KOPT-K1 (cell line): Measurements from ENCODE around the gene TRIM9.

Experiments used
- H3K27ac ChIP-seq: fragments of 200-600 bp; sonication (generic); 2 replicates; pipeline ENCODE4 v1.5.1; 2016; ENCODE audit warnings: antibody characterized with exemption, mild to moderate bottlenecking, low read depth, low read length; ENCODE audit not compliant: poor library complexity, severe bottlenecking
- H3K36me3 ChIP-seq: fragments of 200-600 bp; sonication (generic); 2 replicates; pipeline ENCODE4 v1.5.1; 2017; ENCODE audit warnings: antibody characterized with exemption, mild to moderate bottlenecking, low read length, moderate library complexity; ENCODE audit not compliant: insufficient read depth
- H3K9me3 ChIP-seq: fragments of 200-600 bp; sonication (generic); 2 replicates; pipeline ENCODE4 v1.5.1; 2017; ENCODE audit warnings: antibody characterized with exemption, low read length, mild to moderate bottlenecking; ENCODE audit not compliant: insufficient read depth, poor library complexity, severe bottlenecking

TRIM9 gene

GRCh38 chr14:51104467-51104866, 9.6 kb upstream of the TRIM9 start:
- Histone ChIP-seq H3K9me3 (no peaks in the 10 kb centered on the region), H3K27ac (no peak overlapping the region)

GRCh38 chr14:51097287-51097686, 2.4 kb upstream of the TRIM9 start:
- Histone ChIP-seq H3K9me3 (no peaks in the 10 kb centered on the region), H3K27ac (no peak overlapping the region), H3K36me3 (no peaks in the 10 kb centered on the region)

More at GRCh38 chr14:51104467-51104866, 9.6 kb upstream of the TRIM9 start:
- H3K36me3 ChIP-seq = no peaks in the 10 kb centered on the region

GRCh38 chr14:51096870-51097269, 2.0 kb upstream of the TRIM9 start:
- Histone ChIP-seq H3K36me3 (no peaks in the 10 kb centered on the region), H3K9me3 (no peaks in the 10 kb centered on the region), H3K27ac (no peak overlapping the region)

- H3K27ac ChIP-seq = peak overlapping the region; percentile 14
- no peaks in the 10 kb centered on the region for H3K36me3 ChIP-seq
- no peaks in the 10 kb centered on the region for H3K9me3 ChIP-seq
Observed at GRCh38 chr14:51095854-51096823, 1.2 kb upstream of the TRIM9 start.

GRCh38 chr14:51094282-51094821, 553 bp downstream of the TRIM9 start:
- Histone ChIP-seq H3K9me3 (no peaks in the 10 kb centered on the region), H3K36me3 (no peaks in the 10 kb centered on the region), H3K27ac (no peak overlapping the region)

DNA sequence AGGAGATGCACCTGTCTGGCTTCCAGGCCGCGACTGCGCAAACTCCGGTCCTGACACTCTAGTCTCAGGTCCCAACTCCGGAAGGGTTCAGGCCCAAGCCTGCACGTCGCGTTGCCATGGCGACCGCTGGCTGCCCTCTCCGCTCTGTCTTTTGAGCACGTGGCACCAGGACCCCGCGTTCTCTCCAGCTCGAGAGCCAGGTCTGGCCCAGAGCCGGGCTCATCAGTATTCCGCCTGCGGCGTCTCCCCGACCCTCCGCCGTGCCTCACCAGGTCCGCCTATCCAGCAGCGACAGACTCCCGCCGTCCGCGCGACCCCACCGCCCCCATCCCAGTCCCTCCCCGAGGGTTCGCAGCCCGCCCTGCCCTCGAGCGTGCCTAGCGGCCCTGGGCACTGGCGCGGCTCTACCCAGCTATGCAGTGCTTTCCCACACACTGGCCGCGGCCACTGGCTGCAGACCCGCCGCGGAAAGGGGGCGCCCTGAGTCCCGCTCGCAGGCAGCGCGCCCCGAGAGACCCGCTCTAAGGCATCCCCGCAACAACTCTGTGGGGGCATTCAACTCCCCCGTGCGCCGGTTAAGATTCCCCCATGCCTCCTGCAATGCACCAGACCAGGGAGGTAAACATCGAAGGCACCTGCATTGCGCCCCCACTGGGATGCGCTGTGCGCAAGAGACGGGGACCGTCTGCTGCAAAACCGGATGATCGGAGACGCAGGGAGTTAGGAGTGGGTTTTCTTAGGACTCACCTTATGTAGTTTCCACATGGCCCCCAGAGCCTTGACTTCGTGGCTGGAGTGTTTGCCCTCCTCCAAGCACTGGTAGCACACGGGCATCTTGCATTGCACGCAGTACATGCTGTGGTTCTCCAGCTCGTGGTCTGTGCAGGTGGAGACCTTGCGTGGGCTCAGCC, 1.3 kb downstream of the TRIM9 start:
- no peaks in the 10 kb centered on the region for H3K36me3 ChIP-seq
- no peak overlapping the region for H3K27ac ChIP-seq
- no peaks in the 10 kb centered on the region for H3K9me3 ChIP-seq

- Histone ChIP-seq H3K27ac (no peak overlapping the region), H3K36me3 (no peaks in the 10 kb centered on the region), H3K9me3 (no peaks in the 10 kb centered on the region)
Observed at GRCh38 chr14:51092965-51093364, 1.9 kb downstream of the TRIM9 start.

DNA sequence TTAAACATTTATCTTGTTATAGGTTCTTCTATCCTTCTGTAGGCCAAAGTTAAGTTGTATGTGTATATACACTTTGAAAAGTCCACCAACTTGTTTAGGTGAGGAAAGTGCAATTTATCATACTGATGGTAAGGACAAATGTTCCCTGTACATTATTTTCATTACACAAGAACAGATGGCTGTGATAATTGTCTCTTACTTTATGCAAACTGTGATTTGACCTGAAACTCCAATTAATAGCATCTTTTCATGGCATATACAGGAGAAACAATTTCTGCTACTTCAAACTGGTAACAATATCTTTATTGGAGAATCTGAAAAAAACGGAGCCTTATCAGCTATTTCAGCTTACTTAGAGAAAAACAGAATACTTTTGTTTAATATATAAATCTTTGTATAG, 5.6 kb downstream of the TRIM9 start:
- Histone ChIP-seq H3K36me3 (no peaks in the 10 kb centered on the region), H3K9me3 (no peaks in the 10 kb centered on the region), H3K27ac (no peak overlapping the region)

- H3K27ac ChIP-seq = no peak overlapping the region
- no peaks in the 10 kb centered on the region for H3K9me3 ChIP-seq
- no peaks in the 10 kb centered on the region for H3K36me3 ChIP-seq
Observed at GRCh38 chr14:51087031-51087441, 7.9 kb downstream of the TRIM9 start.

GRCh38 chr14:51086044-51086443, 8.9 kb downstream of the TRIM9 start:
- no peaks in the 10 kb centered on the region for H3K36me3 ChIP-seq
- no peak overlapping the region for H3K27ac ChIP-seq
- H3K9me3 ChIP-seq = no peaks in the 10 kb centered on the region

GRCh38 chr14:51084962-51085361, 9.9 kb downstream of the TRIM9 start:
- no peaks in the 10 kb centered on the region for H3K36me3 ChIP-seq

DNA sequence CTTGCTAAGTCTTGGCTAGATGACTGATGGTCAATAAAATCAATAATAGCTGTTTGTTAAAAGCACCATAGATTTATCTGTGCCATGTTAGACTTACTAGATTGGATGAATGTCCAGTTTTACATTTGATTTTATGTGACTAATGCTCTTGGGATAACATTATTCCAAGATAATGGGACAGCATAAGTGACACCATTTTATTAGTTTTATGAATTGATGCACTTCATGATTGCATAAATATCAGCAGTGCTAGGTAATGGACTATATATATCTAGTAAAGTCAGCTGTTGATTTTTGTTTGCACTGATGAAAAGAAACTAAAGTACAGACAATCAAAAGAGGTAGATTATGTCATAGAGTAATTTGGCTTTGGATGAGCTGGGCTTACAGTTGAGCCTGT, 10.4 kb downstream of the TRIM9 start:
- Histone ChIP-seq H3K36me3 (no peaks in the 10 kb centered on the region), H3K27ac (no peak overlapping the region), H3K9me3 (no peaks in the 10 kb centered on the region)

More at GRCh38 chr14:51084962-51085361, 9.9 kb downstream of the TRIM9 start:
- no peak overlapping the region for H3K27ac ChIP-seq
- H3K9me3 ChIP-seq = no peaks in the 10 kb centered on the region

DNA sequence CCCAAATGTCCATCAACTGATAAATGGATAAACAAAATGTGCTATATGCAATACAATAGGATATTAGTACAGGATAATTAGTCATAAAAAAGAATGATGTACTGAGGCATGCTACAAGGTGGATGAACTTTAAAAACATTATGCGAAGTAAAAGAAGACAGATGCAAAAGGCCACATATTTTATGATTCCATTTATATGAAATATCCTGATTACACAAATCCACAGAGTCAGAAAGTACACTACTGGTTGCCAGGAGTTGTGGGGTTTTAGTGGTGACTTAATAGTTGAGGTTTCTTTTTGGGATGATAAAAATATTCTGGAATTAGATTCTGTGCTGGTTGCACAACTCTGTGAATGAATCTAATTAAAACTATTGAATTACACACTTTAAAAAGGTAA, 12.6 kb downstream of the TRIM9 start:
- no peaks in the 10 kb centered on the region for H3K36me3 ChIP-seq
- H3K9me3 ChIP-seq = no peaks in the 10 kb centered on the region
- H3K27ac ChIP-seq = no peak overlapping the region

GRCh38 chr14:51081712-51082111, 13.2 kb downstream of the TRIM9 start:
- H3K9me3 ChIP-seq = no peaks in the 10 kb centered on the region
- no peaks in the 10 kb centered on the region for H3K36me3 ChIP-seq
- H3K27ac ChIP-seq = no peak overlapping the region

DNA sequence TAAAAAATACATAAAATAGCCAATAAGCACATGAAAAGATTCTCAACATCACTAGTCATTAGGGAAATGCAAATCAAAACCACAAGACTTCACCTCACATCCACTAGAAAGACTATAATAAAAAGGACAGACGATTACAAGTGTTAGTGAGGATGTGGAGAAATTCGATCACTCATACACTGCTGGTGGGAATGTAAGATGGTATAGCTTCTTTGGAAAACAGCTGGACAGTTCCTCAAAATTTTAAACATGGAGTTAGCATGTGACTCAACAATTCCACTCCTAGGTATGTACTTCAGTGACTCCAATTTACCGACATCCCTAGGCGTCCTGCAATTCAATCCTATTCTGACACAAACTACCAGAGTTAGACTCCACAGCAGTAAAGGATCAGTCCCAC, 13.7 kb downstream of the TRIM9 start:
- no peak overlapping the region for H3K27ac ChIP-seq
- no peaks in the 10 kb centered on the region for H3K9me3 ChIP-seq
- no peaks in the 10 kb centered on the region for H3K36me3 ChIP-seq
